ENCODE measurements around the gene NANS.

DNA sequence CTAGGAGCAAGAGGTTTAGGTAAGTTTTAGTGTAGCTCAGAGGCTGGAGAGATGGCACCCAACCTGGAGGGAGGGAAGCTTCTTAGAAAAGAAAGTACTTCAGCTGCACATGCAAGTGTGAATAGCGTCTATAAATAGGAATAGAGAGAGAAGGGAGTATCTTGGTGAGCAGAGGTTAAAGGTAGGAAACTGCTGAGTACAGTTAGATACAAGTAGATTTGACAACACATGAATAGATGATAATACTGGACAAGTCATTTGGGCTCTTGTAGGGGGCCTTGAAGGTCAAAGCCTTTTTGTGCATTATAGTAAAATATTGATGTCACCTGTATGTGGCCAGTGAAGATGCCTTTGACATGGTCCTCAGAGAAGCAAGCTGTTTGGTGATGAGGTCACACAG lies 39.2 kb upstream of the NANS start:
- TF ChIP-seq PPARA (CRISPR knock-in tag; IDR thresholded peaks at IDR 0.05; ENCODE audit: borderline replicate concordance) (no peak), ZFP3 (CRISPR knock-in tag; IDR thresholded peaks at IDR 0.05) (no peak)
- TF ChIP-seq, protein P1, sequence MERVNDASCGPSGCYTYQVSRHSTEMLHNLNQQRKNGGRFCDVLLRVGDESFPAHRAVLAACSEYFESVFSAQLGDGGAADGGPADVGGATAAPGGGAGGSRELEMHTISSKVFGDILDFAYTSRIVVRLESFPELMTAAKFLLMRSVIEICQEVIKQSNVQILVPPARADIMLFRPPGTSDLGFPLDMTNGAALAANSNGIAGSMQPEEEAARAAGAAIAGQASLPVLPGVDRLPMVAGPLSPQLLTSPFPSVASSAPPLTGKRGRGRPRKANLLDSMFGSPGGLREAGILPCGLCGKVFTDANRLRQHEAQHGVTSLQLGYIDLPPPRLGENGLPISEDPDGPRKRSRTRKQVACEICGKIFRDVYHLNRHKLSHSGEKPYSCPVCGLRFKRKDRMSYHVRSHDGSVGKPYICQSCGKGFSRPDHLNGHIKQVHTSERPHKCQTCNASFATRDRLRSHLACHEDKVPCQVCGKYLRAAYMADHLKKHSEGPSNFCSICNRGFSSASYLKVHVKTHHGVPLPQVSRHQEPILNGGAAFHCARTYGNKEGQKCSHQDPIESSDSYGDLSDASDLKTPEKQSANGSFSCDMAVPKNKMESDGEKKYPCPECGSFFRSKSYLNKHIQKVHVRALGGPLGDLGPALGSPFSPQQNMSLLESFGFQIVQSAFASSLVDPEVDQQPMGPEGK (CRISPR knock-in tag; IDR thresholded peaks at IDR 0.05; ENCODE audit: borderline replicate concordance) = no peak
